GM13976 (cell line): ENCODE measurements around the gene ARCN1.

ENCODE experiments used
- DNase-seq: peaks from one replicate; pipeline ENCODE4 v3.0.0; 2012; ENCODE audit warnings: low spot score
- CTCF ChIP-seq: IDR thresholded peaks from 2 replicates; pipeline ENCODE4 v1.5.1; 2012; ENCODE audit warnings: borderline replicate concordance, mild to moderate bottlenecking; ENCODE audit not compliant: insufficient read depth; ENCODE audit errors: extremely low read depth, missing control alignments, control extremely low read depth
- in situ Hi-C: fragments of 300-500 bp; cut with MboI; formaldehyde crosslinking; loops from one replicate; pipeline ENCODE4 v1.12.0; 2022; ENCODE audit warnings: low sequenced_read_pairs, mixed read lengths, inconsistent platforms; ENCODE audit not compliant: unreplicated experiment

ARCN1 gene

DNA sequence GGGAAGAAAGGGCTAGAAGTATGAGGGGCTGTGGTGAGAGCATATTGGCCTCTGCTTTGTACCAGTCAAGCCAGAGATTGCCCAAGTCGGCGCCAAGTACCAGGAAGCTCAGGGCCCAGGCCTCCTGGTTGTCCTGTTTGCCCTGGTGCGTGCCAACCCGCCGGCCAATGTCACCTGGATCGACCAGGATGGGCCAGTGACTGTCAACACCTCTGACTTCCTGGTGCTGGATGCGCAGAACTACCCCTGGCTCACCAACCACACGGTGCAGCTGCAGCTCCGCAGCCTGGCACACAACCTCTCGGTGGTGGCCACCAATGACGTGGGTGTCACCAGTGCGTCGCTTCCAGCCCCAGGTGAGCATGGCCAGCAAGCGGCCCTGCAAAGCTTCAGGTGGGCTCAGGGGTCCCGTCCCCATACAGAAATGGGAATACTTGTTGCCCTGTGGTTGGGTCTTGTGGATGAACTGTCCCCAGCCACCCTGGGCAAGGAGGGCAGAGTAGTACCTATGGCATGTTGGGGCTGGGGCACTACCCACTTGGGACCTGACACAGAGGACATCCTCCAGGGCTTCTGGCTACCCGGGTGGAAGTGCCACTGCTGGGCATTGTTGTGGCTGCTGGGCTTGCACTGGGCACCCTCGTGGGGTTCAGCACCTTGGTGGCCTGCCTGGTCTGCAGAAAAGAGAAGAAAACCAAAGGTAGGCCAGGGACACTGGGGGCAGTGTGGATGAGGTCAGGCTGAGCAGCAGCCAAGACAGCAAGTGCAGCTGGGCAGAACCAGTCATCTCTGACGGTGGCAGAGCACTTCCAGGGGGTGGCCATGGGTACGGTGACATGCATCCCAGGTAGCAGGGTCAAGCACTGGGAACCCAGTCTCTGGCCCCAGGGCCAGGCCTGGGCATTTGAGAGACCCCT lies 39.1 kb upstream of the ARCN1 start:
- in situ Hi-C loops, result no loop called here
- no peak for DNase-seq
- no peak for TF ChIP-seq CTCF

DNA sequence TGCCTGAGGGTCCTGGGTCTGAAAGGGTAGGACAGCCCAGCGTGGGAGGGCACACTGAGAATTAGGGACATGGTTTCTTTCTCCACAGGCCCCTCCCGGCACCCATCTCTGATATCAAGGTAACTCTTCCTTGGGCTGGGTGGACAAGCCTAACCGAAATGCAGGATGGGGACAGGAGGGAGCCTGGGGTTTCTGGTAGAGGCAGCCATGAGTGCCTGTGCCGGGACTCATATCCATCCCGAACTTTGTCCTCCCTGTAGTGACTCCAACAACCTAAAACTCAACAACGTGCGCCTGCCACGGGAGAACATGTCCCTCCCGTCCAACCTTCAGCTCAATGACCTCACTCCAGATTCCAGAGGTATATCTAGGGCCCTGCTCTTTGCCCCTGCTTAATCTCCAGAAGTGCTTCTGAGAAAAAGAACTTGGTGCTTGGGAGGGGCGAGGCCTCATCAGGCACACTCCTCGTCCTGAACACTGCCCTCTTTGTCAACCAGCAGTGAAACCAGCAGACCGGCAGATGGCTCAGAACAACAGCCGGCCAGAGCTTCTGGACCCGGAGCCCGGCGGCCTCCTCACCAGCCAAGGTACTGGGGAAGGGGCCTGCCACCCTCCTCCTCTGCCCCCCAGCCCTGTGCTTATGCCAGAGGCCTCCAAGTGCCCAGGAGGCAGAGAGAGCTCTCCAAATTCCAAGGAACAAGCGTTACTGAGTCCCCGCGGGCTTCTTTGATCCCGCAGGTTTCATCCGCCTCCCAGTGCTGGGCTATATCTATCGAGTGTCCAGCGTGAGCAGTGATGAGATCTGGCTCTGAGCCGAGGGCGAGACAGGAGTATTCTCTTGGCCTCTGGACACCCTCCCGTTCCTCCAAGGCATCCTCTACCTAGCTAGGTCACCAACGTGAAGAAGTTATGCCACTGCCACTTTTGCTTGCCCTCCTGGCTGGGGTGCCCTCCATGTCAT lies 38.2 kb upstream of the ARCN1 start:
- in situ Hi-C loops, result no loop called here
- DNase-seq, result no peak
- TF ChIP-seq CTCF, result no peak

DNA sequence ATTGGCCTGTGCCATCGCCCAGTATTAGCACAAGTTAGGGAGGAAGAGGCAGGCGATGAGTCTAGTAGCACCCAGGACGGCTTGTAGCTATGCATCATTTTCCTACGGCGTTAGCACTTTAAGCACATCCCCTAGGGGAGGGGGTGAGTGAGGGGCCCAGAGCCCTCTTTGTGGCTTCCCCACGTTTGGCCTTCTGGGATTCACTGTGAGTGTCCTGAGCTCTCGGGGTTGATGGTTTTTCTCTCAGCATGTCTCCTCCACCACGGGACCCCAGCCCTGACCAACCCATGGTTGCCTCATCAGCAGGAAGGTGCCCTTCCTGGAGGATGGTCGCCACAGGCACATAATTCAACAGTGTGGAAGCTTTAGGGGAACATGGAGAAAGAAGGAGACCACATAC lies 36.9 kb upstream of the ARCN1 start:
- TF ChIP-seq CTCF, result no peak

GRCh38 chr11:118536726-118537125 lies 35.5 kb upstream of the ARCN1 start:
- DNase-seq, result no peak
- in situ Hi-C loops, result no loop called here
- TF ChIP-seq CTCF, result no peak

More for the DNA sequence above, 36.9 kb upstream of the ARCN1 start:
- in situ Hi-C loops, result no loop called here
- no peak for DNase-seq

DNA sequence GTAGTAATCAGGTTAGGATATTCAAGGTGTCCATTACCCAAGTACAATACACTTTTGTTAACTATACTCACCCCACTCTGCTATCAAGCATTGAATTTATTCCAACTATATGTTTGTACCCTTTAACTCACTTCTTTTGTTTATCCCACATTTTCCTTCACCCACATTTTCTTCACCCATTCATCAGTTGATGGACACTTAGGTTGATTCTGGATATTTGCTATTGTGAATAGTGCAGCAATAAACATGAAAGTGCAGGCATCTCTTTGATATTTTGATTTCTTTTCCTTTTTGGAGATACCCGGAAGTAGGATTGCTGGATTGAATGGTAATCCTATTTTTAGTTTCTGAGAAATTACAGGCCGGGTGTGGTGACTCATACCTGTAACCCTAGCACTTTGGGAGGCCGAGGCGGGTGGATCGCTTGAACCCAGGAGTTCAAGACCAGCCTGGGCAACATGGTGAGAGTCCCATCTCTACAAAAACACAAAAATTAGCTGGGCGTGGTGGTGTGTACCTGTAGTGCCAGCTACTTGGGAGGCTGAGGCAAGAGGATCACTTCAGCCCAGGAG lies 34.7 kb upstream of the ARCN1 start:
- TF ChIP-seq CTCF, result no peak
- DNase-seq, result no peak
- in situ Hi-C loops, result no loop called here

GRCh38 chr11:118544010-118544646 lies 28.1 kb upstream of the ARCN1 start:
- in situ Hi-C loops, result no loop called here
- no peak for DNase-seq
- TF ChIP-seq CTCF, result no peak
